IMR-90 (cell line): Measurements from ENCODE around the gene SH3TC1. TPM values are rescaled to one million over a fixed set of nuclear protein-coding genes. Genes with fewer than 3 reads are reported as not detected.

Experiments used
- ATAC-seq: fragments of 200-7000 bp; cut with Tn5 transposase; 2 replicates; pipeline ENCODE4 v1.9.1; 2020; ENCODE audit warnings: low read depth, mild to moderate bottlenecking, moderate library complexity
- BruUV-seq: library from RNA; stranded (reverse); fragments of 400-500 nt; replicated peaks from 2 replicates; lab custom pipeline; 2021; lab: Mats Ljungman, UMichigan
- CTCF ChIA-PET: fragments of 300-600 bp; formaldehyde crosslinking; extraction: SDS; loops from one replicate; lab custom pipeline; 2021; ENCODE audit warnings: antibody characterized with exemption; lab: Yijun Ruan, JAX
- POLR2A ChIA-PET: fragments of 300-600 bp; sonication (Branson Sonifier 250); formaldehyde crosslinking; loops from one replicate; lab custom pipeline; 2022; ENCODE audit warnings: antibody characterized with exemption; ENCODE audit not compliant: unreplicated experiment; lab: Charles Lee
- DNase-seq: peaks from one replicate; pipeline ENCODE4 v3.0.0; 2013
- H2AFZ ChIP-seq: replicated peaks from 2 replicates; pipeline ENCODE3; 2013; ENCODE audit warnings: low read length, mild to moderate bottlenecking; ENCODE audit not compliant: poor library complexity
- H2AK5ac ChIP-seq: 2 replicates; pipeline ENCODE4 v1.6.1; 2013; ENCODE audit warnings: low read depth, low read length, inconsistent platforms
- H2AK9ac ChIP-seq: replicated peaks from 2 replicates; pipeline ENCODE3; 2013; ENCODE audit warnings: mild to moderate bottlenecking, low read depth, low read length, moderate library complexity; ENCODE audit not compliant: poor library complexity
- H2BK120ac ChIP-seq: 2 replicates; pipeline ENCODE4 v1.6.1; 2013; ENCODE audit warnings: low read depth, low read length, inconsistent platforms
- H2BK15ac ChIP-seq: 3 replicates; pipeline ENCODE4 v1.6.1; 2013; ENCODE audit warnings: low read depth, low read length, inconsistent platforms
- H2BK20ac ChIP-seq: 2 replicates; pipeline ENCODE4 v1.6.1; 2013; ENCODE audit warnings: low read depth, mild to moderate bottlenecking, inconsistent platforms, low read length, moderate library complexity
- H2BK5ac ChIP-seq: 2 replicates; pipeline ENCODE4 v1.6.1; 2013; ENCODE audit warnings: mild to moderate bottlenecking, low read depth, low read length, inconsistent platforms; ENCODE audit not compliant: poor library complexity, severe bottlenecking
- H3K14ac ChIP-seq: replicated peaks from 2 replicates; pipeline ENCODE4 v1.6.1; 2013; ENCODE audit warnings: low read depth, low read length, inconsistent platforms
- H3K18ac ChIP-seq: 2 replicates; pipeline ENCODE4 v1.6.1; 2013; ENCODE audit warnings: low read depth, low read length, control low read depth
- H3K23ac ChIP-seq: 2 replicates; pipeline ENCODE4 v1.6.1; 2013; ENCODE audit warnings: low read depth, low read length, inconsistent platforms
- H3K27ac ChIP-seq: 2 replicates; pipeline ENCODE4 v1.5.1; 2013; ENCODE audit warnings: mild to moderate bottlenecking, control low read depth, low read length; ENCODE audit not compliant: insufficient read depth
- H3K27me3 ChIP-seq: 2 replicates; pipeline ENCODE4 v1.6.1; 2013; ENCODE audit warnings: low read length; ENCODE audit not compliant: control insufficient read depth, insufficient read depth
- H3K36me3 ChIP-seq: 2 replicates; pipeline ENCODE4 v1.6.1; 2013; ENCODE audit warnings: low read length, mixed read lengths; ENCODE audit not compliant: control insufficient read depth, insufficient read depth
- H3K4ac ChIP-seq: 2 replicates; pipeline ENCODE4 v1.6.1; 2013; ENCODE audit warnings: low read depth, low read length, inconsistent platforms
- H3K4me1 ChIP-seq: 2 replicates; pipeline ENCODE4 v1.6.1; 2013; ENCODE audit warnings: low read length, mixed read lengths; ENCODE audit not compliant: control insufficient read depth, insufficient read depth
- H3K4me2 ChIP-seq: 2 replicates; pipeline ENCODE4 v1.6.1; 2013; ENCODE audit warnings: low read depth, mild to moderate bottlenecking, control low read depth, low read length, moderate library complexity
- H3K4me3 ChIP-seq: 2 replicates; pipeline ENCODE4 v1.5.1; 2013; ENCODE audit warnings: low read depth, mild to moderate bottlenecking, control low read depth, low read length, moderate library complexity; ENCODE audit not compliant: insufficient read depth
- H3K56ac ChIP-seq: 2 replicates; pipeline ENCODE4 v1.6.1; 2013; ENCODE audit warnings: low read length, inconsistent platforms; ENCODE audit not compliant: insufficient read depth; ENCODE audit errors: extremely low read depth
- H3K79me1 ChIP-seq, 2 experiments: 2 replicates each; pipeline ENCODE4 v1.6.1; 2013; ENCODE audit warnings: low read length in 2 of 2, inconsistent platforms in 1 of 2, low read depth in 1 of 2
- H3K9ac ChIP-seq: 2 replicates; pipeline ENCODE4 v1.6.1; 2013; ENCODE audit warnings: low read depth, low read length, control low read depth
- H3K9me1 ChIP-seq: 2 replicates; pipeline ENCODE4 v1.6.1; 2013; ENCODE audit warnings: low read length, inconsistent platforms; ENCODE audit not compliant: insufficient read depth
- H3K9me3 ChIP-seq: 2 replicates; pipeline ENCODE4 v1.6.1; 2013; ENCODE audit warnings: low read length; ENCODE audit not compliant: control insufficient read depth, insufficient read depth
- H4K20me1 ChIP-seq: 2 replicates; pipeline ENCODE4 v1.6.1; 2013; ENCODE audit warnings: low read length, inconsistent platforms; ENCODE audit not compliant: insufficient read depth
- H4K5ac ChIP-seq: 2 replicates; pipeline ENCODE4 v1.6.1; 2013; ENCODE audit warnings: mild to moderate bottlenecking, low read depth, low read length, control low read depth
- H4K8ac ChIP-seq, 2 experiments: 2 replicates each; pipeline ENCODE4 v1.6.1; 2013; ENCODE audit warnings: low read depth in 2 of 2, low read length in 2 of 2, control low read depth in 1 of 2, inconsistent platforms in 1 of 2
- H4K91ac ChIP-seq: 2 replicates; pipeline ENCODE4 v1.6.1; 2013; ENCODE audit warnings: low read depth, low read length, inconsistent platforms; ENCODE audit not compliant: insufficient read depth
- BHLHE40 ChIP-seq: fragments of 150-350 bp; IDR thresholded peaks from 2 replicates; pipeline ENCODE4 v1.6.1; 2016; ENCODE audit warnings: mild to moderate bottlenecking, low read depth, low read length
- CEBPB ChIP-seq: IDR thresholded peaks from 2 replicates; pipeline ENCODE4 v1.6.1; 2012; ENCODE audit warnings: low read depth, low read length, improper control_type of control experiment
- CHD1 ChIP-seq: IDR thresholded peaks from 2 replicates; pipeline ENCODE4 v1.6.1; 2012; ENCODE audit warnings: low read depth, low read length, improper control_type of control experiment
- CTCF ChIP-seq: conservative IDR thresholded peaks from 2 replicates; pipeline ENCODE4 v1.5.1; 2012; ENCODE audit warnings: mild to moderate bottlenecking, low read depth, low read length, improper control_type of control experiment
- FOS ChIP-seq: fragments of 150-350 bp; IDR thresholded peaks from 2 replicates; pipeline ENCODE4 v1.6.1; 2016; ENCODE audit warnings: low read depth, low read length
- MAFK ChIP-seq: IDR thresholded peaks from 2 replicates; pipeline ENCODE4 v1.6.1; 2012; ENCODE audit warnings: low read depth, low read length, improper control_type of control experiment
- MXI1 ChIP-seq: IDR thresholded peaks from 2 replicates; pipeline ENCODE4 v1.6.1; 2012; ENCODE audit warnings: low read depth, mild to moderate bottlenecking, low read length, moderate library complexity, borderline replicate concordance
- NFE2L2 ChIP-seq: fragments of 150-350 bp; IDR thresholded peaks from 2 replicates; pipeline ENCODE4 v1.6.1; 2016; ENCODE audit warnings: low read depth, mild to moderate bottlenecking, low read length
- POLR2A ChIP-seq: IDR thresholded peaks from 2 replicates; pipeline ENCODE4 v1.6.1; 2012; ENCODE audit warnings: mild to moderate bottlenecking, low read depth, low read length
- RAD21 ChIP-seq: IDR thresholded peaks from 2 replicates; pipeline ENCODE4 v1.6.1; 2012; ENCODE audit warnings: low read length, improper control_type of control experiment
- RCOR1 ChIP-seq: IDR thresholded peaks from 2 replicates; pipeline ENCODE4 v1.6.1; 2012; ENCODE audit warnings: mild to moderate bottlenecking, low read length, improper control_type of control experiment; ENCODE audit not compliant: insufficient replicate concordance
- RFX5 ChIP-seq: IDR thresholded peaks from 2 replicates; pipeline ENCODE4 v1.8.0; 2012; ENCODE audit warnings: low read depth, mild to moderate bottlenecking, low read length, moderate library complexity
- SMC3 ChIP-seq: fragments of 150-350 bp; IDR thresholded peaks from 2 replicates; pipeline ENCODE4 v1.6.1; 2016; ENCODE audit warnings: low read depth, mild to moderate bottlenecking, antibody characterized with exemption, low read length, moderate library complexity
- WGBS, 2 experiments: methylation state at CpG; one replicate each; pipeline versions ENCODE4 v1.1.5 to v1.1.7; 2013; ENCODE audit warnings: missing lambda C conversion rate in 2 of 2; ENCODE audit not compliant: insufficient read length in 1 of 2; ENCODE audit errors: extremely low coverage in 2 of 2; 5-methylcytosine and 5-hydroxymethylcytosine counted together
- dilution Hi-C: fragments of 300-500 bp; cut with HindIII; formaldehyde crosslinking; loops from one replicate; pipeline ENCODE4 v1.14.3; 2018; ENCODE audit warnings: low sequenced_read_pairs; ENCODE audit not compliant: unreplicated experiment
- in situ Hi-C: fragments of 300-500 bp; cut with MboI; formaldehyde crosslinking; loops from 3 replicates; pipeline ENCODE4 v1.14.3; 2019; ENCODE audit warnings: low sequenced_read_pairs, inconsistent platforms, mixed read lengths
- intact Hi-C: fragments of 100-400 bp; cut with micrococcal nuclease; formaldehyde crosslinking; loops from 2 replicates; pipeline ENCODE4 v1.10.0; 2022
- polyA plus RNA-seq, 3 experiments: library from polyadenylated mRNA; depleted of rRNA; stranded (reverse); fragments of >200 nt; gene quantifications; 2 replicates each; pipeline ENCODE4 v1.2.3, GENCODE V29; 2012; ENCODE audit warnings: low replicate concordance in 1 of 3
- total RNA-seq: library from RNA; depleted of rRNA; stranded (reverse); fragments of >200 nt; gene quantifications from 2 replicates; pipeline ENCODE4 v1.2.3, GENCODE V29; 2012
- TF ChIP-seq, protein P1 (sequence below): fragments of 150-350 bp; IDR thresholded peaks from 2 replicates; pipeline ENCODE4 v1.6.1; 2016; ENCODE audit warnings: low read depth, mild to moderate bottlenecking, low read length, moderate library complexity, borderline replicate concordance
- TF ChIP-seq, protein P2 (sequence below): fragments of 150-350 bp; IDR thresholded peaks from 2 replicates; pipeline ENCODE4 v1.6.1; 2017; ENCODE audit warnings: mild to moderate bottlenecking, antibody characterized with exemption, low read length, low read depth

SH3TC1 gene
- total and polyA plus RNA-seq, 2 of the 4 experiments (the other 2 are of a cell fraction): 1.6 to 2.2 TPM

GRCh38 chr4:8155660-8156421, 43.2 kb upstream of the SH3TC1 start:
- no peak overlapping the region for H3K14ac ChIP-seq
- CTCF ChIA-PET: no interaction called here
- BruUV-seq: no TSS peak
- H3K56ac ChIP-seq: no peak overlapping the region
- no peaks in the 10 kb centered on the region for H3K79me1 ChIP-seq
- H4K91ac ChIP-seq: no peak overlapping the region
- H2BK20ac ChIP-seq: no peak overlapping the region
- H2BK120ac ChIP-seq: no peak overlapping the region
- H3K9me1 ChIP-seq: 0 out of 2 replicates have a peak, but pooled peaks cover 4% of the 10 kb centered on the region
- no peak overlapping the region for H3K4me2 ChIP-seq
- in situ Hi-C loops: no loop called here
- no peak overlapping the region for H2AK9ac ChIP-seq
- H3K18ac ChIP-seq: no peak overlapping the region
- peaks cover 5% of the 10 kb centered on the region; the same call in 1 of the 2 replicates for H3K4me1 ChIP-seq
- H2AFZ ChIP-seq: no peak overlapping the region
- H3K36me3 ChIP-seq: no peaks in the 10 kb centered on the region
- H2BK15ac ChIP-seq: no peak overlapping the region
- H3K27me3 ChIP-seq: peaks cover 60% of the 10 kb centered on the region
- H3K27ac ChIP-seq: no peak overlapping the region
- intact Hi-C loops: no loop called here
- no peak overlapping the region for H3K4ac ChIP-seq
- dilution Hi-C loops: no loop called here
- WGBS, 2 experiments: 90% methylated on average over 2 of the region's 14 CpGs; no CpG with 5 or more reads in 1 of the 2 experiments
- no peak overlapping the region for H4K8ac ChIP-seq
- H3K4me3 ChIP-seq: no peak overlapping the region
- no peak overlapping the region for H3K9ac ChIP-seq
- H4K20me1 ChIP-seq: no peaks in the 10 kb centered on the region; the same call in 1 of the 2 replicates
- H2BK5ac ChIP-seq: no peak overlapping the region
- POLR2A ChIA-PET: no interaction called here
- H4K5ac ChIP-seq: no peak overlapping the region
- H3K23ac ChIP-seq: no peak overlapping the region
- DNase-seq (no peak), ATAC-seq (no peak)
- no peak overlapping the region for H2AK5ac ChIP-seq
- H3K9me3 ChIP-seq: no peaks in the 10 kb centered on the region
- TF ChIP-seq RFX5 (no peak), MAFK (no peak), POLR2A (no peak), MXI1 (no peak), RAD21 (no peak), NFE2L2 (no peak), FOS (no peak), RCOR1 (no peak), CTCF (no peak), BHLHE40 (no peak), SMC3 (no peak), CEBPB (no peak), CHD1 (no peak)
- TF ChIP-seq, protein P1, sequence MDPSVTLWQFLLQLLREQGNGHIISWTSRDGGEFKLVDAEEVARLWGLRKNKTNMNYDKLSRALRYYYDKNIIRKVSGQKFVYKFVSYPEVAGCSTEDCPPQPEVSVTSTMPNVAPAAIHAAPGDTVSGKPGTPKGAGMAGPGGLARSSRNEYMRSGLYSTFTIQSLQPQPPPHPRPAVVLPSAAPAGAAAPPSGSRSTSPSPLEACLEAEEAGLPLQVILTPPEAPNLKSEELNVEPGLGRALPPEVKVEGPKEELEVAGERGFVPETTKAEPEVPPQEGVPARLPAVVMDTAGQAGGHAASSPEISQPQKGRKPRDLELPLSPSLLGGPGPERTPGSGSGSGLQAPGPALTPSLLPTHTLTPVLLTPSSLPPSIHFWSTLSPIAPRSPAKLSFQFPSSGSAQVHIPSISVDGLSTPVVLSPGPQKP: no peak
- TF ChIP-seq, protein P2, sequence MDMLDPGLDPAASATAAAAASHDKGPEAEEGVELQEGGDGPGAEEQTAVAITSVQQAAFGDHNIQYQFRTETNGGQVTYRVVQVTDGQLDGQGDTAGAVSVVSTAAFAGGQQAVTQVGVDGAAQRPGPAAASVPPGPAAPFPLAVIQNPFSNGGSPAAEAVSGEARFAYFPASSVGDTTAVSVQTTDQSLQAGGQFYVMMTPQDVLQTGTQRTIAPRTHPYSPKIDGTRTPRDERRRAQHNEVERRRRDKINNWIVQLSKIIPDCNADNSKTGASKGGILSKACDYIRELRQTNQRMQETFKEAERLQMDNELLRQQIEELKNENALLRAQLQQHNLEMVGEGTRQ: no peak
